ENCODE measurements around the gene NUP37.
"Not testable (repeated sequence)": the region's sequence is repeated elsewhere in the genome, so short reads cannot be mapped to it uniquely, and the experiment has no call there.

- not testable (repeated sequence) for TF ChIP-seq CTCF, POLR2A, EP300, POLR2AphosphoS5 (IDR thresholded peaks at IDR 0.05)
These were observed 23.0 kb upstream of the NUP37 start for GRCh38 chr12:102142866-102143373.
